CD1c-positive myeloid dendritic cell (primary cell): Measurements from ENCODE around the gene CGN.

ENCODE experiments used
- DNase-seq: peaks from one replicate; pipeline ENCODE4 v3.0.0-alpha.2; 2016; ENCODE audit errors: extremely low spot score

CGN gene

GRCh38 chr1:151524736-151525135, 13.5 kb downstream of the CGN start:
- no peak for DNase-seq

GRCh38 chr1:151526735-151527525, 15.7 kb downstream of the CGN start:
- no peak for DNase-seq

GRCh38 chr1:151529211-151529702, 18.1 kb downstream of the CGN start:
- DNase-seq: no peak

- DNase-seq: no peak
Observed at GRCh38 chr1:151529781-151530180, 18.6 kb downstream of the CGN start.

- no peak for DNase-seq
Observed at GRCh38 chr1:151530461-151530860, 19.3 kb downstream of the CGN start.

- no peak for DNase-seq
Observed at GRCh38 chr1:151533870-151534269, 22.7 kb downstream of the CGN start.

- peak; percentile 79 for DNase-seq
Observed at GRCh38 chr1:151534662-151535278, 23.6 kb downstream of the CGN start.

GRCh38 chr1:151535326-151536271, 24.4 kb downstream of the CGN start:
- DNase-seq: no peak

DNA sequence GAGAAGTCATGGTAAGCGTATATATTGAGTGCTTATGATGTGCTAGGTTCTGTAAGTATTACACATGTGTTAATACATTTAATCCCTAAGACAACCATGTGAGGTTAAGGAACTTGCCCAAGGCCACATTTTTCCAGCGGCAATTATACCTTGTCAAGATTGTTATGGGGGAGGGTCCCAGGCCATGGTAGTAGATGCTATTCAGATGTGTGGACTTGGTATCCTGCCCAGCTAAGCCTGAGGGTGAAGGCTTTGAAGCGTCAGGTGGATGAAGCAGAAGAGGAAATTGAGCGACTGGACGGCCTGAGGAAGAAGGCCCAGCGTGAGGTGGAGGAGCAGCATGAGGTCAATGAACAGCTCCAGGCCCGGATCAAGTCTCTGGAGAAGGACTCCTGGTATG, 25.3 kb downstream of the CGN start:
- no peak for DNase-seq

DNA sequence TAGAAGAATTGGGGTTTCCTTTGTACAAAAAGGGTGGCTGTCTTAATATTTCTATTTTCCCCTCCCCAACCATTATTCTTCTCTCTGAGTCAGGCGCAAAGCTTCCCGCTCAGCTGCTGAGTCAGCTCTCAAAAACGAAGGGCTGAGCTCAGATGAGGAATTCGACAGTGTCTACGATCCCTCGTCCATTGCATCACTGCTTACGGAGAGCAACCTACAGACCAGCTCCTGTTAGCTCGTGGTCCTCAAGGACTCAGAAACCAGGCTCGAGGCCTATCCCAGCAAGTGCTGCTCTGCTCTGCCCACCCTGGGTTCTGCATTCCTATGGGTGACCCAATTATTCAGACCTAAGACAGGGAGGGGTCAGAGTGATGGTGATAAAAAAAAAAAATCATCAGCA, 25.9 kb downstream of the CGN start:
- DNase-seq: no peak

- peak; percentile 84 for DNase-seq
Observed at GRCh38 chr1:151539321-151540020, 28.3 kb downstream of the CGN start.

GRCh38 chr1:151540021-151540981, 29.1 kb downstream of the CGN start, which contains the start of gene TUFT1:
Gene TUFT1 (plus strand): TSS chr1:151540309. CDS start chr1:151540367, 58 bp downstream.
- DNase-seq: peak; percentile 92

- peak; percentile 29 for DNase-seq
Observed at GRCh38 chr1:151540982-151541377, 29.8 kb downstream of the CGN start.

- DNase-seq: no peak
Observed at GRCh38 chr1:151541752-151542151, 30.6 kb downstream of the CGN start.

DNA sequence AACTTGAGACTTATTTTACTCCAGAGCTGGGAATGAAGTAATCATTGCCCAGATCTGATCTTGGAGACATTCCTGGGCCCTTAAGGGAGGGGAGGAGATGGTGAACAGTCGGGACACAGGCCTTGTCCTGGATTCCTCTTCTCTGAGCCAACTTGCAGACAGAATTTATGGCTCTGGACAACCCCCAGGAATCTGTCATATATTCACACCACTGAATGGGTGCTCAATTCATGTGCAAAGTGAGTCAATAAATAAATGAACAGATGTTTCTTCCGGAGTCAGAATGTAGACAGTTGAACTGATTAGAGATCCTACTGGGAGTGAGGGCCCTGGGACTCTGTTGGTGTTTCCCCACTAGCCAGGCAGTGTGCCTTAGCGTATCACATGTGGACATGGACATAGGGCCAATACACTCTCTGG, 31.5 kb downstream of the CGN start:
- no peak for DNase-seq

DNA sequence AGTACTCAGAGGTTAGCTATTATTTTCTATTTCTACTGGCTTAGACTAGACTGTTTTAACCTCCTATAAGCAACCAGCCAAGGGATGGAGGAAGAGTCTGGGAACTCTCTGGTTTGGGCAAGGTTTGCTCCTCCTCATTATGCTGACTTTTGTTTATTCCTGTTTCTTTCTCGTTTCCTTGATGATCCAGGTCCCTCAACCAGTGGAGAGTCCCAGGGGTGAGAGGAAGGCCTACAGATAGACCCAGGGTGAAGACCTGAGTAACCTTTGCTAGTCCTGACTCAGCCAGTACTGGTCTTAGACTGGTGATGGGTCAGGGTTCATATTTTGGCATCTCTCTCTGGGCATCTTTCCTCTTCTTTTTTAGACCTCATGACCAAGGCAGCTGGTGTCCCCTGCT, 34.4 kb downstream of the CGN start:
- DNase-seq: no peak

DNA sequence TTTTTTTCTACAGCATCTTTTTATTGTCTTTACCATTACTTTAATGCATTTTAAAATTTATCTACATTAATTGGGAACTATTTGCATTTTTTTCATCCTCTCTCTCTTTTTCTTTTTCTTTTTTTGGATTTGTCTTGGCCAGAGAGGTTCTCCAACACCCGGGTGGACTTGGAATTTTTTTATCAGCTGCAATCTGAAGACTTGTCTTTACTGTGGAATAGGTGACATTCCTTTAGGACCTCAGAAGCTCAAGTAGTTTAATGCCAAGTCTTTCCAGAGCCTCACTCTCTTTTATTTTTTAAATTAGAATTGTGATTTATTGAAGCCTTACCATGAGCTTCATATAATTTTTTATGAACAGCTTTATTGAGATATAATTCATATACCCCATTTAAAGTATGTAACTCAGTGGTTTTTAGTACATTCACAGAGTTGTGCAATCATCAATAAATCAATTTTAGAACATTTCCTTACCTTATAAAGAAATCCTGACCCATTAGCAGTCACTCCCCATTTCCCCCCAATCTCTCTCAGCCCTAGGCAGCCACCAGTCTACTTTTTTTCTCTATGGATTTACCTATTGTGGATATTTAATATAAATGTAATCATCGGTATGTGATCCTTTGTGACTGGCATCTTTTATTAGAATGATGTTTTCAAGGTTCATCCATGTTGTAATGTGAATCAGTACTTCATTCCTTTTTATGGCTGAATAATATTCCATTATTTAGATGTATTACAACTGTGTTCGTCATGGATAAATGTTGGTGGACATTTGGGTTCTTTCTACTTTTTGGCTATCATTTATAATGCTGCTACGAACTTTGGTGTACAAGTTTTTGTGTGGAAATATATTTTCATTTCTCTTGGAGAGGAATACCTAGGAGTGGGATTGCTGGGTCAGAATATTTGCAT, 35.1 kb downstream of the CGN start:
- no peak for DNase-seq

DNA sequence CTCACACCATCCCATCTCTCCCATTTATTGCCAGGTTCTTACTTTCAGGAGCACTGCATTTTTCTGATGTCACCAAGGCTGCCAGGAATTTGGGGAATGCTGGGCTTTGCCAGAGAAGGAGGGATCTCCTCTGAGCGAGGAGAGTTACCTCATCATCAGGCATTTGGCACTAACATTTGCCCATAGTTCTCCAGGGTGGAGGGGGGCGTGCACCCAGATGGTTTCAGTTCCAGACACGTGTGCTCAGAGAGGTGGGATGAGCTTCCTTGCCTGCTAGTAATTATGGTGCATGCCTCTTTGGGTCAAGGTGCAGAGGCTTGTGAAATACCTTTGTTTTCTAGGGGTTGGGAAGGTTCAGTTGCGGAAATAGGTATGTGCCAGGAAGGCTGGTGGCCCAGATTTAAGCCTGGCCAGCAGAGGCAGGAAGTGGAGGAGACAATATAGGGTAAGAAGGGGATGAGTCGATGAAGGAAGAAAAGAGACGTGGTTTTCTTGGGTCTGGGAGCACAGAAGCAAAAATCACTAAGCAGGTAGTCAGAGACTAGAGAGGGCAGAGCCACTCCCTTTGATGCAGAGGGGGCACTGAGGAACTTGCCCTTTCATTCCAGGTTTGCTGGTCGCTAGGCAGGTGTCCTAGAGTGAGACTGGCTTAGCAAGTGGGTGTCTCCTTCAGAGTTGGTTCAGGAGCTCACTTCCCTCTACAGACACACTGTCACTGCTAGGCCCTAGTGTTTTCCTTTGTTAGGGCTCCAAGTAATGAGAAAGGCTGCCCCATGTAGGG, 36.1 kb downstream of the CGN start:
- peak; percentile 33 for DNase-seq

DNA sequence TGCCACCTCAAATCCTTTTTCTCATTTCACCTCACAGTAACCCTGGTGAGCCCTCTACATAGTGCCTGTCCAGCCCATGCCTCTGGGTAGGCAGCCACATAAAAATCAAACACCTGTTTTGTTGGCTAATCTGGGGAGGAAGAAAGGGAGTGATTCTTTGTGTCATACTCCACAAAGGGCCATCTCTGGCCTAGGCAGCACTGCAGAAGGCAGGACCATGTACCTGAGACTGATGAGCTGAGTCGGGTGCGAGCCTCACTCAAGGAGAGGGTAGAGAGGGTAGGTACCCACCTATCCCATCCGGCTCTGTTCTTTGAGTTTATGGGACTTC, 36.7 kb downstream of the CGN start:
- no peak for DNase-seq
